Left ventricle myocardium inferior (tissue), 1 donor: ENCODE measurements around the gene C16orf95. TPM values are rescaled to one million over a fixed set of nuclear protein-coding genes. Genes with fewer than 3 reads are reported as not detected.

Experiments
- DNase-seq: peaks from one replicate; pipeline ENCODE4 v3.0.0-alpha.2; 2020
- H3K27ac ChIP-seq: fragments of 200-600 bp; replicated peaks from 2 replicates; pipeline ENCODE4 v1.8.0; 2021
- H3K27me3 ChIP-seq: fragments of 200-600 bp; 2 replicates; pipeline ENCODE4 v1.8.0; 2021; ENCODE audit warnings: low read depth
- H3K36me3 ChIP-seq: fragments of 200-600 bp; 2 replicates; pipeline ENCODE4 v1.8.0; 2021
- H3K4me1 ChIP-seq: fragments of 200-600 bp; 2 replicates; pipeline ENCODE4 v1.8.0; 2021
- H3K4me3 ChIP-seq: fragments of 200-600 bp; 2 replicates; pipeline ENCODE4 v1.8.0; 2021; ENCODE audit warnings: mild to moderate bottlenecking, moderate library complexity
- H3K9me3 ChIP-seq: fragments of 200-600 bp; replicated peaks from 2 replicates; pipeline ENCODE4 v1.8.0; 2021
- intact Hi-C: fragments of 100-400 bp; cut with micrococcal nuclease; formaldehyde crosslinking; loops from one replicate; pipeline ENCODE4 v1.11.0; 2022
- total RNA-seq: library from RNA; stranded (reverse); fragmentation: NEBNext Ultra II Directional; extraction: Animal tissue kit (Norgen Biotek cat#: 25700); gene quantifications from one replicate; pipeline ENCODE4 v1.2.1, GENCODE V29; 2021
- TF ChIP-seq, protein P1 (sequence below): fragments of 200-600 bp; IDR thresholded peaks from 2 replicates; pipeline ENCODE4 v1.8.0; 2021; ENCODE audit warnings: antibody characterized with exemption, mild to moderate bottlenecking, borderline replicate concordance
- donor health status: DM: no; HTN: yes; CAD: no; lungs with severe emphysema.

C16orf95 gene
- total RNA-seq, 1 donor from 2014 or later = 3.2 TPM

DNA sequence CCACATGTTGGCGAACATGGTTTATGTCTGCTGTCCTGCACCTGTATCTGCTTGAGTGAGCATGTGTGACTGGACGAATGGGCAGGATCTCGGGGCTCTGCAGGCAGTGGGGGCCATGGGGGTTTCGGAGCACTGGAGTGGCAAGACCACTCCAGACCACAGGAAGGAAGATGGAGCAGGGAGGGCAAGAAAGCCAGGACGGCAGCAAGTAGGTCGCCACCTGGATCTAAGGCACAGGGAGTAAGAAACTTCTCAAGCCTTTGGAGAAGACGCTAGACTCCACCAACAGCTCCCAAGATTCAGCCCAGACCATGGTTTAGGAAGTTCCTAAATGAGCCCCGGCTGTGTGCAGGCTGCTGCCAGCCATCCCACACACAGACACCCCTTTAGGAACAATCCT lies 32.8 kb upstream of the C16orf95 start:
- no peaks in the 10 kb centered on the region for H3K27me3 ChIP-seq
- DNase-seq = no peak
- no peaks in the 10 kb centered on the region for H3K9me3 ChIP-seq
- intact Hi-C loops = no loop called here
- H3K4me3 ChIP-seq = no peak overlapping the region
- peaks cover 20% of the 10 kb centered on the region for H3K4me1 ChIP-seq
- TF ChIP-seq, protein P1, sequence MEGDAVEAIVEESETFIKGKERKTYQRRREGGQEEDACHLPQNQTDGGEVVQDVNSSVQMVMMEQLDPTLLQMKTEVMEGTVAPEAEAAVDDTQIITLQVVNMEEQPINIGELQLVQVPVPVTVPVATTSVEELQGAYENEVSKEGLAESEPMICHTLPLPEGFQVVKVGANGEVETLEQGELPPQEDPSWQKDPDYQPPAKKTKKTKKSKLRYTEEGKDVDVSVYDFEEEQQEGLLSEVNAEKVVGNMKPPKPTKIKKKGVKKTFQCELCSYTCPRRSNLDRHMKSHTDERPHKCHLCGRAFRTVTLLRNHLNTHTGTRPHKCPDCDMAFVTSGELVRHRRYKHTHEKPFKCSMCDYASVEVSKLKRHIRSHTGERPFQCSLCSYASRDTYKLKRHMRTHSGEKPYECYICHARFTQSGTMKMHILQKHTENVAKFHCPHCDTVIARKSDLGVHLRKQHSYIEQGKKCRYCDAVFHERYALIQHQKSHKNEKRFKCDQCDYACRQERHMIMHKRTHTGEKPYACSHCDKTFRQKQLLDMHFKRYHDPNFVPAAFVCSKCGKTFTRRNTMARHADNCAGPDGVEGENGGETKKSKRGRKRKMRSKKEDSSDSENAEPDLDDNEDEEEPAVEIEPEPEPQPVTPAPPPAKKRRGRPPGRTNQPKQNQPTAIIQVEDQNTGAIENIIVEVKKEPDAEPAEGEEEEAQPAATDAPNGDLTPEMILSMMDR = no peak
- no peak overlapping the region for H3K27ac ChIP-seq
- peaks cover 31% of the 10 kb centered on the region for H3K36me3 ChIP-seq

GRCh38 chr16:87348616-87349157 lies 31.5 kb upstream of the C16orf95 start:
- no peak overlapping the region for H3K27ac ChIP-seq
- no peak for DNase-seq
- TF ChIP-seq, protein P1 = no peak
- H3K4me3 ChIP-seq = no peak overlapping the region
- intact Hi-C loops = no loop called here
- no peaks in the 10 kb centered on the region for H3K9me3 ChIP-seq
- no peaks in the 10 kb centered on the region for H3K27me3 ChIP-seq
- H3K36me3 ChIP-seq = peaks cover 37% of the 10 kb centered on the region
- peaks cover 34% of the 10 kb centered on the region for H3K4me1 ChIP-seq

DNA sequence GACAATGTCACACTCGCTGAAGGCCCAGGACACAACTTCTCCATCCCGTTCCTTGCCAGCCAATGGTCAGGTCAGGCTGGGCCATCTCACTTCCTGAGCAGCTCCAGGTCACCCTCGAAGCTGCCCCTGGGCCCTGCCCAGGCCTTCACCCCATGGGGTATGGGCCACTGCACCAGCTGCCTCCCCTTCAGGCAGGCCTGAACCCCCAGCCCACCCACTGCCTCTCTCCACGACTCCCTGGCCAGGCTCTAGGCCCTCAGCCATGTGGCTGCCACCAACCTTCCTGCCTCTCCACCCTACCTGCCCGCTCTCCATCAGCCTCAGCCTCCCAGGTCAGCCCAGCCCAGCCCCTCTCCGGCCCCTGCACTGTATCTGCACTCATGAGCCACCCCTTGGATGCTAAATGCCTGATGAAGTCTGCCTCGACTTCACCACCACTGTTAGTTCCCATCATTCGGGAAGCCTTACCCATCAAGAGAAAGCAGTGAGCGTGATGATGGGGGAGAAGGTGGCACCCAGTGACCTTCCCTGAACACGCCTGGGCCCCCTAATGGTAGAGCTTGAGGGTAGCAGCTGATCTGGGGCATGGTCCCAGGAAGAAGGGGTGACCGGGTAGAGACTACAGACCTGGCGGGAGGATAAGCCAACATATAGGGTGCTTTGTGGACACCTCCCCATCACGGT lies 30.9 kb upstream of the C16orf95 start:
- Histone ChIP-seq H3K4me1 (peaks cover 34% of the 10 kb centered on the region), H3K27ac (no peak overlapping the region), H3K36me3 (peaks cover 42% of the 10 kb centered on the region), H3K27me3 (no peaks in the 10 kb centered on the region), H3K4me3 (no peak overlapping the region), H3K9me3 (no peaks in the 10 kb centered on the region)
- no peak for DNase-seq
- intact Hi-C loops = no loop called here
- TF ChIP-seq, protein P1 = no peak

DNA sequence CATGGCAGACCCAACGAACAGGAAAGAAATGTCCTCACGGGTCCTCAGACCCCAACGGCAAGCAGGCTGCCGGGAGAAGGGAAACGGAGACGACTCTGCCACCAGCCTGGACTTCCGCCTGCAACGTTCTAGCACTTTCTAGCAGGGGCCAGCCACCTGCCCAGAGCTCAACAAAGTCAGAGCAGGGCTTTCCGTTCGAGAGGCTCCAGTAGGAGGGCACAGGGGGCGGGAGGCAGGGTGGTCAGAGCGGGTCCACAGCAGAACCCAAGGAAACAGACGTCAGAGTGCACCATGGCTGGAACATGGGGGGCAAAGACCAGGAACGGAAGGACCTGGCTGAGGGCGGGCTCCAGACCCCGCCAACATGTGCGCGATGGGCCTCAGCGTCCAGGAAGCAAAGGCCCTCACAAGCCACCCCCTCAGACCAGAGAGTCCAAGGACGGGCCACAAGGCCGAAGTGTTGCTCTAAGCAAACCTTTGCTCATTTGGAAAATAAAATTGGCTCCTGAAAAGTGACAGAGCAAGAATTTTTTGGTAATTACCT lies 29.4 kb upstream of the C16orf95 start:
- TF ChIP-seq, protein P1 = no peak
- no peak for DNase-seq
- Histone ChIP-seq H3K27ac (no peak overlapping the region), H3K4me1 (peaks cover 31% of the 10 kb centered on the region), H3K9me3 (no peaks in the 10 kb centered on the region), H3K36me3 (peaks cover 57% of the 10 kb centered on the region), H3K4me3 (no peak overlapping the region), H3K27me3 (no peaks in the 10 kb centered on the region)
- intact Hi-C loops = no loop called here

- Histone ChIP-seq H3K27me3 (no peaks in the 10 kb centered on the region), H3K9me3 (no peaks in the 10 kb centered on the region), H3K36me3 (peaks cover 64% of the 10 kb centered on the region), H3K4me3 (no peak overlapping the region), H3K4me1 (peaks cover 24% of the 10 kb centered on the region), H3K27ac (peak overlapping the region; percentile 66)
- intact Hi-C loops = no loop called here
- no peak for DNase-seq
- TF ChIP-seq, protein P1 = no peak
Measured at GRCh38 chr16:87345726-87346424, 28.7 kb upstream of the C16orf95 start.
